Measurements from ENCODE around the gene RNF152.

DNA sequence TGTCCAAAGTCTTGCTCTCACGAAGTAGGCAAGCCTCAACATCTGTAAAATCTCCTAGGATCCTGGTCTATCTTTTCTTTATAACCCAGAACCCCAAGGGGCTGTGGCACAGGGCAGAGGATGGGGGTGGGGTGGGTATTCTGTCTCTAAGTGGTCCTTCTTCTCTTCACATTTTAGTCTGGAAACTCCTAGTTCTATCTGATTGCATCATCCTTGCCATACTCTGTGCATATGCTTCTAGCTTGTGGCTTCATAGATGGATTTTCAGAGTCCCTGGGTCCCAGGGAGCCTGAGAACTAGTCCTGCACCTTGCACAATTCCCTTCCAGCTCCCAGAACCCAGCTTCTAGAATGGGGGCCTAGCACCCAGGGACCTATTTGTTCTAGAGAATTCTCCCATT lies 52.5 kb downstream of the RNF152 start:
- TF ChIP-seq POLR2AphosphoS5 (IDR thresholded peaks at IDR 0.05) (no peak), TAF1 (IDR thresholded peaks at IDR 0.05; ENCODE audit: low read depth) (no peak), SMC3 (conservative IDR thresholded peaks at IDR 0.05; ENCODE audit: poor library complexity) (no peak), RAD21 (conservative IDR thresholded peaks at IDR 0.05) (no peak), EP300 (conservative IDR thresholded peaks at IDR 0.05; ENCODE audit: poor library complexity, severe bottlenecking) (no peak), MXI1 (conservative IDR thresholded peaks at IDR 0.05; ENCODE audit: poor library complexity, severe bottlenecking) (no peak)
- TF ChIP-seq, protein P1, sequence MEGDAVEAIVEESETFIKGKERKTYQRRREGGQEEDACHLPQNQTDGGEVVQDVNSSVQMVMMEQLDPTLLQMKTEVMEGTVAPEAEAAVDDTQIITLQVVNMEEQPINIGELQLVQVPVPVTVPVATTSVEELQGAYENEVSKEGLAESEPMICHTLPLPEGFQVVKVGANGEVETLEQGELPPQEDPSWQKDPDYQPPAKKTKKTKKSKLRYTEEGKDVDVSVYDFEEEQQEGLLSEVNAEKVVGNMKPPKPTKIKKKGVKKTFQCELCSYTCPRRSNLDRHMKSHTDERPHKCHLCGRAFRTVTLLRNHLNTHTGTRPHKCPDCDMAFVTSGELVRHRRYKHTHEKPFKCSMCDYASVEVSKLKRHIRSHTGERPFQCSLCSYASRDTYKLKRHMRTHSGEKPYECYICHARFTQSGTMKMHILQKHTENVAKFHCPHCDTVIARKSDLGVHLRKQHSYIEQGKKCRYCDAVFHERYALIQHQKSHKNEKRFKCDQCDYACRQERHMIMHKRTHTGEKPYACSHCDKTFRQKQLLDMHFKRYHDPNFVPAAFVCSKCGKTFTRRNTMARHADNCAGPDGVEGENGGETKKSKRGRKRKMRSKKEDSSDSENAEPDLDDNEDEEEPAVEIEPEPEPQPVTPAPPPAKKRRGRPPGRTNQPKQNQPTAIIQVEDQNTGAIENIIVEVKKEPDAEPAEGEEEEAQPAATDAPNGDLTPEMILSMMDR (IDR thresholded peaks at IDR 0.05; ENCODE audit: poor library complexity, severe bottlenecking) = no peak
- TF ChIP-seq, protein P2, sequence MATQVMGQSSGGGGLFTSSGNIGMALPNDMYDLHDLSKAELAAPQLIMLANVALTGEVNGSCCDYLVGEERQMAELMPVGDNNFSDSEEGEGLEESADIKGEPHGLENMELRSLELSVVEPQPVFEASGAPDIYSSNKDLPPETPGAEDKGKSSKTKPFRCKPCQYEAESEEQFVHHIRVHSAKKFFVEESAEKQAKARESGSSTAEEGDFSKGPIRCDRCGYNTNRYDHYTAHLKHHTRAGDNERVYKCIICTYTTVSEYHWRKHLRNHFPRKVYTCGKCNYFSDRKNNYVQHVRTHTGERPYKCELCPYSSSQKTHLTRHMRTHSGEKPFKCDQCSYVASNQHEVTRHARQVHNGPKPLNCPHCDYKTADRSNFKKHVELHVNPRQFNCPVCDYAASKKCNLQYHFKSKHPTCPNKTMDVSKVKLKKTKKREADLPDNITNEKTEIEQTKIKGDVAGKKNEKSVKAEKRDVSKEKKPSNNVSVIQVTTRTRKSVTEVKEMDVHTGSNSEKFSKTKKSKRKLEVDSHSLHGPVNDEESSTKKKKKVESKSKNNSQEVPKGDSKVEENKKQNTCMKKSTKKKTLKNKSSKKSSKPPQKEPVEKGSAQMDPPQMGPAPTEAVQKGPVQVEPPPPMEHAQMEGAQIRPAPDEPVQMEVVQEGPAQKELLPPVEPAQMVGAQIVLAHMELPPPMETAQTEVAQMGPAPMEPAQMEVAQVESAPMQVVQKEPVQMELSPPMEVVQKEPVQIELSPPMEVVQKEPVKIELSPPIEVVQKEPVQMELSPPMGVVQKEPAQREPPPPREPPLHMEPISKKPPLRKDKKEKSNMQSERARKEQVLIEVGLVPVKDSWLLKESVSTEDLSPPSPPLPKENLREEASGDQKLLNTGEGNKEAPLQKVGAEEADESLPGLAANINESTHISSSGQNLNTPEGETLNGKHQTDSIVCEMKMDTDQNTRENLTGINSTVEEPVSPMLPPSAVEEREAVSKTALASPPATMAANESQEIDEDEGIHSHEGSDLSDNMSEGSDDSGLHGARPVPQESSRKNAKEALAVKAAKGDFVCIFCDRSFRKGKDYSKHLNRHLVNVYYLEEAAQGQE (IDR thresholded peaks at IDR 0.05; ENCODE audit: borderline replicate concordance) = no peak
